Vagina (tissue), 2 donors: ENCODE measurements around the gene HMCN1.

Experiments used
- CTCF ChIP-seq, 3 experiments: fragments of 450-650 bp in 2 of 3; fragments of 200-600 bp in 1 of 3; sonication (generic) in 1 of 3; IDR thresholded peaks; one replicate each; pipeline ENCODE4 v1.5.1; 2017 to 2019; ENCODE audit warnings: antibody characterized with exemption in 3 of 3, mild to moderate bottlenecking in 2 of 3, moderate library complexity in 2 of 3
- POLR2A ChIP-seq, 2 donors: fragments of 450-650 bp; IDR thresholded peaks; one replicate each; pipeline ENCODE4 v1.6.1; 2017; ENCODE audit warnings: antibody characterized with exemption in 2 of 2, mild to moderate bottlenecking in 2 of 2, moderate library complexity in 2 of 2
- POLR2AphosphoS5 ChIP-seq, 2 donors: sonication (generic); formaldehyde crosslinking; IDR thresholded peaks; one replicate each; pipeline ENCODE4 v1.9.0; 2017; ENCODE audit warnings: antibody characterized with exemption in 2 of 2, mild to moderate bottlenecking in 2 of 2, low read depth in 1 of 2; ENCODE audit not compliant: insufficient read depth in 1 of 2

- no peak for TF ChIP-seq CTCF (IDR thresholded peaks at IDR 0.05)
- TF ChIP-seq POLR2AphosphoS5 (IDR thresholded peaks at IDR 0.05; ENCODE audit: insufficient read depth in 1 of 2, low read depth in 1 of 2), result no peak
- no peak for TF ChIP-seq POLR2A (IDR thresholded peaks at IDR 0.05)
Measured at GRCh38 chr1:186014370-186015037, 280.3 kb downstream of the HMCN1 start.
